CD14-positive monocyte (primary cell): ENCODE measurements around the gene INSR. TPM values are rescaled to one million over a fixed set of nuclear protein-coding genes. Genes with fewer than 3 reads are reported as not detected.

Experiments used
- DNase-seq, 3 donors: peaks; one replicate each; pipeline ENCODE4 v3.0.0-alpha.2; 2011 to 2022
- H2AFZ ChIP-seq: 2 replicates; pipeline ENCODE4 v1.6.0; 2012; ENCODE audit warnings: mild to moderate bottlenecking, low read depth, low read length, inconsistent platforms; ENCODE audit not compliant: insufficient read depth, poor library complexity, severe bottlenecking
- H3K27ac ChIP-seq, 2 donors: 1 replicate in 1 of 2; 2 replicates in 1 of 2; pipeline ENCODE4 v1.5.1; 2012 to 2013; ENCODE audit warnings: low read length in 2 of 2, control low read depth in 1 of 2, inconsistent platforms in 1 of 2, low read depth in 1 of 2, mild to moderate bottlenecking in 1 of 2
- H3K27me3 ChIP-seq, 2 donors: one replicate each; pipeline versions ENCODE4 v1.6.0 to v1.6.1; 2011 to 2013; ENCODE audit warnings: low read length in 2 of 2; ENCODE audit not compliant: control insufficient read depth in 2 of 2, insufficient read depth in 2 of 2
- H3K36me3 ChIP-seq, 2 donors: replicated peaks in 1 of 2; 1 replicate in 1 of 2; 2 replicates in 1 of 2; pipeline versions ENCODE4 v1.5.1 to v1.6.1; 2012 to 2013; ENCODE audit warnings: low read length in 2 of 2, control low read depth in 1 of 2, inconsistent platforms in 1 of 2, mild to moderate bottlenecking in 1 of 2; ENCODE audit not compliant: insufficient read depth in 2 of 2, control insufficient read depth in 1 of 2
- H3K4me1 ChIP-seq, 2 donors: 1 replicate in 1 of 2; 2 replicates in 1 of 2; pipeline versions ENCODE4 v1.5.1 to v1.6.1; 2012 to 2013; ENCODE audit warnings: low read length in 2 of 2, control low read depth in 1 of 2, inconsistent platforms in 1 of 2, mild to moderate bottlenecking in 1 of 2, moderate library complexity in 1 of 2; ENCODE audit not compliant: insufficient read depth in 2 of 2, control insufficient read depth in 1 of 2
- H3K4me2 ChIP-seq: replicated peaks from 2 replicates; pipeline ENCODE3; 2012; ENCODE audit warnings: low read length, moderate library complexity, mild to moderate bottlenecking; ENCODE audit not compliant: poor library complexity, severe bottlenecking; ENCODE audit errors: extremely low read depth
- H3K4me3 ChIP-seq, 3 experiments: fragments of 200-600 bp in 1 of 3; sonication (generic) in 1 of 3; replicated peaks in 1 of 3; 1 replicate in 2 of 3; 2 replicates in 1 of 3; pipeline ENCODE4 v1.5.1; 2011 to 2013; ENCODE audit warnings: low read length in 3 of 3, mild to moderate bottlenecking in 3 of 3, control low read depth in 2 of 3, low read depth in 2 of 3, inconsistent platforms in 1 of 3, moderate library complexity in 1 of 3
- H3K79me2 ChIP-seq: 2 replicates; pipeline ENCODE4 v1.6.0; 2012; ENCODE audit warnings: mild to moderate bottlenecking, control low read depth, inconsistent platforms, low read length, moderate library complexity; ENCODE audit not compliant: insufficient read depth
- H3K9ac ChIP-seq: 2 replicates; pipeline ENCODE4 v1.6.0; 2017; ENCODE audit warnings: low read length, mild to moderate bottlenecking; ENCODE audit not compliant: insufficient read depth, poor library complexity, severe bottlenecking
- H3K9me3 ChIP-seq, 2 donors: replicated peaks in 1 of 2; 1 replicate in 1 of 2; 2 replicates in 1 of 2; pipeline versions ENCODE4 v1.5.1 to v1.6.1; 2012 to 2013; ENCODE audit warnings: low read length in 2 of 2, control low read depth in 1 of 2; ENCODE audit not compliant: control insufficient read depth in 1 of 2, insufficient read depth in 1 of 2
- H4K20me1 ChIP-seq: 2 replicates; pipeline ENCODE4 v1.6.0; 2012; ENCODE audit warnings: mild to moderate bottlenecking, low read length, control low read depth, moderate library complexity; ENCODE audit not compliant: insufficient read depth
- H3K27ac Mint-ChIP-seq, 7 donors: one replicate each; pipeline ENCODE4 v1.8.0; 2020; ENCODE audit warnings: mild to moderate bottlenecking in 7 of 7, mixed read lengths in 7 of 7, moderate library complexity in 6 of 7, inconsistent platforms in 2 of 7
- H3K27me3 Mint-ChIP-seq, 3 donors: one replicate each; pipeline ENCODE4 v1.8.0; 2021 to 2022; ENCODE audit warnings: low read depth in 3 of 3, mild to moderate bottlenecking in 3 of 3, mixed read lengths in 3 of 3, moderate library complexity in 3 of 3, inconsistent platforms in 1 of 3
- H3K36me3 Mint-ChIP-seq, 2 donors: one replicate each; pipeline ENCODE4 v1.8.0; 2020; ENCODE audit warnings: mixed read lengths in 2 of 2, inconsistent platforms in 1 of 2, mild to moderate bottlenecking in 1 of 2
- H3K4me1 Mint-ChIP-seq: one replicate; pipeline ENCODE4 v1.8.0; 2020; ENCODE audit warnings: mild to moderate bottlenecking, mixed read lengths
- H3K4me3 Mint-ChIP-seq, 2 donors: one replicate each; pipeline ENCODE4 v1.8.0; 2020; ENCODE audit warnings: mild to moderate bottlenecking in 2 of 2, mixed read lengths in 2 of 2, moderate library complexity in 1 of 2
- H3K9me3 Mint-ChIP-seq, 7 donors: one replicate each; pipeline ENCODE4 v1.8.0; 2020 to 2022; ENCODE audit warnings: mixed read lengths in 7 of 7, mild to moderate bottlenecking in 6 of 7, moderate library complexity in 6 of 7, inconsistent platforms in 2 of 7
- WGBS: methylation state at CpG from one replicate; pipeline ENCODE4 v1.1.5; 2013; ENCODE audit warnings: missing lambda C conversion rate; ENCODE audit not compliant: insufficient coverage; 5-methylcytosine and 5-hydroxymethylcytosine counted together
- intact Hi-C, 2 donors: fragments of 100-400 bp; cut with micrococcal nuclease; formaldehyde crosslinking; loops; one replicate each; pipeline versions ENCODE4 v1.15.0 to v1.15.1; 2023
- polyA plus RNA-seq, 3 donors: library from polyadenylated mRNA; depleted of rRNA in 1 of 3; unstranded in 2 of 3; stranded (reverse) in 1 of 3; fragments of 300-500 nt in 2 of 3; fragments of >200 nt in 1 of 3; fragmentation: Illumina TruSeq in 2 of 3; gene quantifications; 1 replicate in 2 of 3; 2 replicates in 1 of 3; pipeline ENCODE4 v1.2.3, GENCODE V29; 2012 to 2021
- TF ChIP-seq, protein P1 (sequence below): fragments of 200-600 bp; IDR thresholded peaks from one replicate; pipeline ENCODE4 v1.8.0; 2022; ENCODE audit warnings: antibody characterized with exemption, mild to moderate bottlenecking

Gene INSR
- polyA plus RNA-seq, 3 donors = 2.9 to 12.4 (median 3.4) TPM

DNA sequence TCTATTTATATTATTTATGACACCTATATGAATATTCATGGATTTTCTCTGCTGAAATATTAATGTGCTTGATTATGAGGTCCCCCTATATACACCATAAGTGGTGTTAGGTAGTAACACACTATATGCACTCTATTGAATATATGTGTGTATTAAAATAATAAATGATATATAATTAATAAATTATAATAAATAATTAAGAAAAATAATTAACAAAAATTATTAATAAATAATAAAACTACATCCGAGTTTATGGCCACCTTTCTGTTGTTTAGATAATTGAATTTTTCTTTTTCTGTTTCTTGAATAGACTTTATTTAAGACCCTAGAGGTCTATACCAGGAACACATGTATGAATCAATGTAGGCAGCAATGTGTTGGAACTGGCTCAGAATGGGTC is 33.6 kb upstream of the INSR start:
- H3K9ac ChIP-seq = no peak overlapping the region
- Mint-ChIP-seq H3K27me3 (peaks cover 0 to 1% (median 0%) of the 10 kb centered on the region in 3 donors), H3K9me3 (peaks cover 0 to 9% (median 4%) of the 10 kb centered on the region in 7 donors), H3K36me3 (no peaks in the 10 kb centered on the region), H3K4me1 (peaks cover 5% of the 10 kb centered on the region), H3K4me3 (no peak overlapping the region), H3K27ac (no peak overlapping the region)
- H4K20me1 ChIP-seq = no peaks in the 10 kb centered on the region
- no peak overlapping the region for H3K4me3 ChIP-seq
- H3K36me3 ChIP-seq = no peaks in the 10 kb centered on the region
- no CpG with 5 or more reads among the region's 1 CpG for WGBS
- H3K9me3 ChIP-seq = peaks cover 0 to 4% of the 10 kb centered on the region in 2 donors
- no peaks in the 10 kb centered on the region for H3K4me1 ChIP-seq
- TF ChIP-seq, protein P1, sequence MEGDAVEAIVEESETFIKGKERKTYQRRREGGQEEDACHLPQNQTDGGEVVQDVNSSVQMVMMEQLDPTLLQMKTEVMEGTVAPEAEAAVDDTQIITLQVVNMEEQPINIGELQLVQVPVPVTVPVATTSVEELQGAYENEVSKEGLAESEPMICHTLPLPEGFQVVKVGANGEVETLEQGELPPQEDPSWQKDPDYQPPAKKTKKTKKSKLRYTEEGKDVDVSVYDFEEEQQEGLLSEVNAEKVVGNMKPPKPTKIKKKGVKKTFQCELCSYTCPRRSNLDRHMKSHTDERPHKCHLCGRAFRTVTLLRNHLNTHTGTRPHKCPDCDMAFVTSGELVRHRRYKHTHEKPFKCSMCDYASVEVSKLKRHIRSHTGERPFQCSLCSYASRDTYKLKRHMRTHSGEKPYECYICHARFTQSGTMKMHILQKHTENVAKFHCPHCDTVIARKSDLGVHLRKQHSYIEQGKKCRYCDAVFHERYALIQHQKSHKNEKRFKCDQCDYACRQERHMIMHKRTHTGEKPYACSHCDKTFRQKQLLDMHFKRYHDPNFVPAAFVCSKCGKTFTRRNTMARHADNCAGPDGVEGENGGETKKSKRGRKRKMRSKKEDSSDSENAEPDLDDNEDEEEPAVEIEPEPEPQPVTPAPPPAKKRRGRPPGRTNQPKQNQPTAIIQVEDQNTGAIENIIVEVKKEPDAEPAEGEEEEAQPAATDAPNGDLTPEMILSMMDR = no peak
- no peak overlapping the region for H3K4me2 ChIP-seq
- no peak overlapping the region for H3K27ac ChIP-seq
- intact Hi-C loops = no loop called here
- H3K79me2 ChIP-seq = no peaks in the 10 kb centered on the region
- no peaks in the 10 kb centered on the region for H3K27me3 ChIP-seq
- no peak for DNase-seq
- H2AFZ ChIP-seq = no peak overlapping the region

DNA sequence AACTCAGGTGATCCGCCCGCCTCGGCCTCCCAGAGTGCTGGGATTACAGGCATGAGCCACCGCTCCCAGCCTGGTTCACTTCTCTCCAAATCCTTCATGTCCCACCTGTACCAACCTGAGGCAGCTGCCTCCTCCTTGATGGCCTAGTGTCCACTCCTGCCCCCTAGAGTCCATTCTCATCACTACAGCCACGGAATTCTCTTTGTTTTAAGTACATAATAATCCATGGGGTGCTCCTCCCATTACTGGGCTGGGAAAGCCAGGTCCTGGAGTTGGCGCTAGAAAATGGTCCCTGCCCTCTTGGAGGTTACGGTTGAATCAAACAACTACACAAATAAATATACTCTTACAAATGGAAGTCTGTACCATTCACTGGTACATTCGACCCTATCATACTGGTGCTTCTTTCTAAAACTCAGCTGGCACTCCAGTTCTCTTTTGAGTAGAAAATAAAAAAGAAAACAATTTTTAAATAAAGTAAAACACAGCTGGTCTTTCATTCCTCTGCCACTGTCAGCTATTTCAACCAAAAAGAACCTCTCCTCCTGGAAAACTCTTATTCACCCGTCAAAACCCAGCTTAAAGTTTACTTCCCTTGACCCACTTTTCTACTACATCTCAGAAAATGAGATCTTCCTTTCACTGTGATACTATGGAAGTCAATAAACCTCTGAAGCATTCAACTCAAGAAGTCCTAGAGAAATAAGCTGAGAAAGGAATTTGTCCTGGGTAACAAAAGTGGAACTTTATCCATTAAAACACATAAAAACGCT is 32.1 kb upstream of the INSR start:
- no peaks in the 10 kb centered on the region for H4K20me1 ChIP-seq
- H3K27me3 ChIP-seq = no peaks in the 10 kb centered on the region
- TF ChIP-seq, protein P1 = peak; percentile 59
- no peaks in the 10 kb centered on the region for H3K4me1 ChIP-seq
- 76% methylated on average over 7 of the region's 10 CpGs for WGBS
- no peak overlapping the region for H3K27ac ChIP-seq
- H3K9me3 ChIP-seq = peaks cover 0 to 4% of the 10 kb centered on the region in 2 donors
- no peaks in the 10 kb centered on the region for H3K79me2 ChIP-seq
- H3K4me3 ChIP-seq = no peak overlapping the region
- Mint-ChIP-seq H3K9me3 (peaks cover 0 to 9% (median 4%) of the 10 kb centered on the region in 7 donors), H3K4me1 (peaks cover 4% of the 10 kb centered on the region), H3K4me3 (no peak overlapping the region), H3K36me3 (no peaks in the 10 kb centered on the region), H3K27ac (no peak overlapping the region), H3K27me3 (peaks cover 0 to 1% (median 0%) of the 10 kb centered on the region in 3 donors)
- H3K4me2 ChIP-seq = no peak overlapping the region
- H3K9ac ChIP-seq = no peak overlapping the region
- H2AFZ ChIP-seq = no peak overlapping the region
- no peaks in the 10 kb centered on the region for H3K36me3 ChIP-seq
- intact Hi-C loops = no loop called here
- DNase-seq = peak in 1 of 3 donors; percentile 26
